Transverse colon (tissue), 4 donors: ENCODE measurements around the gene SMIM5. TPM values are rescaled to one million over a fixed set of nuclear protein-coding genes. Genes with fewer than 3 reads are reported as not detected.

ENCODE experiments used
- DNase-seq: peaks from one replicate; pipeline ENCODE4 v3.0.0-alpha.2; 2019
- H3K27ac ChIP-seq, 4 donors: fragments of 200-600 bp; sonication (generic); 2 replicates each; pipeline ENCODE4 v1.5.1; 2016 to 2018; ENCODE audit warnings: inconsistent platforms in 4 of 4
- H3K27me3 ChIP-seq: fragments of 200-600 bp; sonication (generic); 2 replicates; pipeline ENCODE4 v1.5.1; 2017; ENCODE audit warnings: inconsistent platforms
- H3K36me3 ChIP-seq, 4 donors: fragments of 200-600 bp; sonication (generic); 2 replicates each; pipeline ENCODE4 v1.5.1; 2017 to 2019; ENCODE audit warnings: inconsistent platforms in 4 of 4
- H3K4me1 ChIP-seq, 4 donors: fragments of 200-600 bp; sonication (generic); 2 replicates each; pipeline ENCODE4 v1.5.1; 2017 to 2020; ENCODE audit warnings: inconsistent platforms in 4 of 4
- H3K4me3 ChIP-seq, 4 donors: fragments of 200-600 bp; sonication (generic); 1 replicate in 1 of 4; 2 replicates in 3 of 4; pipeline versions ENCODE4 v1.5.1 to v1.6.1; 2017 to 2019; ENCODE audit warnings: inconsistent platforms in 4 of 4
- H3K9me3 ChIP-seq, 2 donors: fragments of 200-600 bp; sonication (generic); 2 replicates each; pipeline ENCODE4 v1.5.1; 2017 to 2019; ENCODE audit warnings: inconsistent platforms in 2 of 2
- EP300 ChIP-seq: sonication (generic); formaldehyde crosslinking; IDR thresholded peaks from one replicate; pipeline ENCODE4 v1.6.1; 2017; ENCODE audit warnings: antibody characterized with exemption, low read depth
- POLR2A ChIP-seq: fragments of 450-650 bp; IDR thresholded peaks from one replicate; pipeline ENCODE4 v1.6.1; 2016; ENCODE audit warnings: antibody characterized with exemption, mild to moderate bottlenecking, moderate library complexity
- POLR2AphosphoS5 ChIP-seq, 3 donors: sonication (generic); formaldehyde crosslinking; IDR thresholded peaks; one replicate each; pipeline ENCODE4 v1.6.1; 2016; ENCODE audit warnings: antibody characterized with exemption in 3 of 3
- WGBS, 2 donors: methylation state at CpG; one replicate each; pipeline ENCODE4 v1.1.5; 2018; ENCODE audit warnings: low coverage in 1 of 2; 5-methylcytosine and 5-hydroxymethylcytosine counted together
- in situ Hi-C, 4 donors: fragments of 200-750 bp; cut with MboI; loops; one replicate each; pipeline versions ENCODE4 v1.15.0 to v1.15.1; 2017; ENCODE audit warnings: low sequenced_read_pairs in 3 of 4, low pct_ligation_motif_present in 1 of 4, low pct_unique_long_range_greater_than_20kb in 1 of 4
- intact Hi-C: fragments of 100-400 bp; cut with DNase I; formaldehyde crosslinking; loops from one replicate; pipeline ENCODE4 v1.15.1; 2023; ENCODE audit warnings: low total_unique reads
- total RNA-seq, 4 donors: library from RNA; depleted of rRNA; stranded (reverse); fragments of >200 nt; gene quantifications; one replicate each; pipeline ENCODE4 v1.1.0, GENCODE V29; 2016
- TF ChIP-seq, protein P1 (sequence below), 5 experiments: fragments of 200-600 bp in 3 of 5; fragments of 450-650 bp in 2 of 5; sonication (generic) in 3 of 5; IDR thresholded peaks; 1 replicate in 2 of 5; 2 replicates in 3 of 5; pipeline ENCODE4 v1.5.1; 2016 to 2017; ENCODE audit warnings: antibody characterized with exemption in 5 of 5, inconsistent platforms in 3 of 5, mild to moderate bottlenecking in 2 of 5, moderate library complexity in 1 of 5

The SMIM5 gene
- total RNA-seq, 4 donors from 2014 or later: 31.3 to 71.4 (median 50.0) TPM; not detected in 1

DNA sequence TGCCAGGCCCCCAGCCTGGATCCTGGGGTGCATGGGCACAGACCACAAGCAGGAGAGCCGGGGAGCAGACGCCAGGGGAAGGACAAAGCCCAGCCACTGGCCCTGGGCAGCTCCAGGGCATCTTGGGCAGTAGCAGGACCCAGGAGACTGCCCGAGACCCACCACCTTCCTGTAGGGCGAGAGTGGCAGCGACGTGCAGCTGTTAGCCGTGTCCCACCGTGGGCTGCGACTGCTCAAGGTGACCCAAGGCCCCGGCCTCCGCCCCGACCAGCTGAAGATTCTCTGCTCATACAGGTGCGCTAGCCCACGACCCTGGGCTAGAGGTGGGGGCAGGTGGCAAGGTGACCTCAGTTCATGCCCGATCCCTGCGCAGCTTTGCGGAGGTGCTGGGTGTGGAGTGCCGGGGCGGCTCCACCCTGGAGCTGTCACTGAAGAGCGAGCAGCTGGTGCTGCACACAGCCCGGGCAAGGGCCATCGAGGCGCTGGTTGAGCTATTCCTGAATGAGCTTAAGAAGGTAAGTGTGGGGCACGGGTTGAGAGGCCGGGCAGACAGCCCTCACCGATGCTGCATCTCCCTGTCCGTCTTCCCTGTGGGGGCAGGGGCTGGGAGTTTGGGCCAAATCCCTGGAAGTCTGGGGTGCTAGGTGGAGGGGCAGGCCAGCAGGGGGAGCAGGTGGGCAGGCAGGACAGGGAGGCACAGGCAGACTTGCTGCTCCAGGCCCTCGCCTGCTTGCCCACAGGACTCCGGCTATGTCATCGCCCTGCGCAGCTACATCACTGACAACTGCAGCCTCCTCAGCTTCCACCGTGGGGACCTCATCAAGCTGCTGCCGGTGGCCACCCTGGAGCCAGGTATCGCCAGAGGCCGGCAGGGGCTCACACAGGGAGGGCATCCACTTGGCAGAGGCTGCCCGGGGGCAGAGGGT, 13.5 kb upstream of the SMIM5 start:
- in situ Hi-C loops: no loop called here
- DNase-seq: no peak
- no peaks in the 10 kb centered on the region for H3K9me3 ChIP-seq
- WGBS, 2 donors: 83% methylated on average over 34 of the region's 36 CpGs; no CpG with 5 or more reads in 1 of the 2 donors
- intact Hi-C loops: loop anchor here (10.0 kb wide), 1 partner anchor 675 kb away; no protein-coding TSS in a partner anchor
- no peak overlapping the region for H3K27ac ChIP-seq
- no peaks in the 10 kb centered on the region for H3K27me3 ChIP-seq
- no peak overlapping the region for H3K4me3 ChIP-seq
- TF ChIP-seq POLR2AphosphoS5 (IDR thresholded peaks at IDR 0.05) (no peak), EP300 (no peak)
- TF ChIP-seq, protein P1, sequence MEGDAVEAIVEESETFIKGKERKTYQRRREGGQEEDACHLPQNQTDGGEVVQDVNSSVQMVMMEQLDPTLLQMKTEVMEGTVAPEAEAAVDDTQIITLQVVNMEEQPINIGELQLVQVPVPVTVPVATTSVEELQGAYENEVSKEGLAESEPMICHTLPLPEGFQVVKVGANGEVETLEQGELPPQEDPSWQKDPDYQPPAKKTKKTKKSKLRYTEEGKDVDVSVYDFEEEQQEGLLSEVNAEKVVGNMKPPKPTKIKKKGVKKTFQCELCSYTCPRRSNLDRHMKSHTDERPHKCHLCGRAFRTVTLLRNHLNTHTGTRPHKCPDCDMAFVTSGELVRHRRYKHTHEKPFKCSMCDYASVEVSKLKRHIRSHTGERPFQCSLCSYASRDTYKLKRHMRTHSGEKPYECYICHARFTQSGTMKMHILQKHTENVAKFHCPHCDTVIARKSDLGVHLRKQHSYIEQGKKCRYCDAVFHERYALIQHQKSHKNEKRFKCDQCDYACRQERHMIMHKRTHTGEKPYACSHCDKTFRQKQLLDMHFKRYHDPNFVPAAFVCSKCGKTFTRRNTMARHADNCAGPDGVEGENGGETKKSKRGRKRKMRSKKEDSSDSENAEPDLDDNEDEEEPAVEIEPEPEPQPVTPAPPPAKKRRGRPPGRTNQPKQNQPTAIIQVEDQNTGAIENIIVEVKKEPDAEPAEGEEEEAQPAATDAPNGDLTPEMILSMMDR (IDR thresholded peaks at IDR 0.05): peak in 4 of 5 experiments; percentile 22 to 40 (median 26)
- no peaks in the 10 kb centered on the region for H3K36me3 ChIP-seq
- peaks cover 6 to 19% (median 10%) of the 10 kb centered on the region in 4 donors for H3K4me1 ChIP-seq

DNA sequence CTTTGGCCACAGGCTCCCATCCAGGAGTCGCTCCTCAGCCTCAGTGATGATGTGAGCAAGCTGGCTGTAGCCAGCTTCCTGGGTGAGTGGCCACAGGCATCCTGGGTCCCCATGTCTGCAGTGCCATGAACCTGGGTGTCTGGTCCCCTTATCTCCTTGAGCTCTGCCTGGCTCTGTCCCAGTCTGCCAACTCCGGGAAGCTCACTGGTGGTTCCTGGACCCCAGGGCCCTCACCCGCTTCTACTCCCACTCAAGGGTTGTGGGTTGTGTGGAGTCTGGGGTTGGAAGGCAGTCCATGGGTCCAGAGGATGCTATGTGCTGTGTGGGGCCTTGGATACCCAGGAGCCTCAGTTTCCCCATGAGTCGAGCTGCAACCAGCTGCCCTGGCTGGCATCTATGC, 11.7 kb upstream of the SMIM5 start:
- TF ChIP-seq POLR2AphosphoS5 (IDR thresholded peaks at IDR 0.05) (no peak), EP300 (no peak), POLR2A (no peak)
- TF ChIP-seq, protein P1 (IDR thresholded peaks at IDR 0.05): no peak
- no peak overlapping the region for H3K27ac ChIP-seq
- H3K27me3 ChIP-seq: no peaks in the 10 kb centered on the region
- DNase-seq: no peak
- in situ Hi-C loops: no loop called here
- WGBS, 2 donors: 91% methylated on average over 4 of the region's 4 CpGs; no CpG with 5 or more reads in 1 of the 2 donors
- H3K9me3 ChIP-seq: no peaks in the 10 kb centered on the region
- peaks cover 0 to 3% (median under 1%) of the 10 kb centered on the region in 4 donors for H3K36me3 ChIP-seq
- H3K4me3 ChIP-seq: no peak overlapping the region
- intact Hi-C loops: no loop called here
- H3K4me1 ChIP-seq: peaks cover 6 to 12% (median 9%) of the 10 kb centered on the region in 4 donors

DNA sequence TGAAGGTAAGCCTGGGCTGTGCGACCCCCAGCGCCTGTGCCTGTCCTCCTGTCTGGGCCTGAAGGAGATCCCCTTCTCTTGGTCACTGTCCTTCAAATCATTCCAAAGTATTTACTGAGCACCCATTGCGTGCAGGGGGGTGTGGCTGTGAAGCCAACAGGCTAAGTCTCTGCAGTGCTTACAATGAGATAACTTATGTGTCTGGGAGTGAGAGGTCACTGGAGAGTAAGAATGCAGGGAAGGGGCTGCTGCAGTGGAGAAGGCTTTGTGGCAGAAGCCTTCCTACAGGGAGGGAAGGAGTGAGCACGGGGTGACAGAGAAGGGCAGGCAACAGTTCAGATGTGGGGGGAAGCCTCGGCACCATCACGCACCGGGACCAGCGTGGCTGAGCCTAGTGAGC, 11.2 kb upstream of the SMIM5 start:
- intact Hi-C loops (no loop called here), in situ Hi-C loops (no loop called here)
- Histone ChIP-seq H3K4me1 (peaks cover under 1 to 6% (median 5%) of the 10 kb centered on the region in 4 donors), H3K36me3 (peaks cover 0 to 5% (median 2%) of the 10 kb centered on the region in 4 donors), H3K27ac (no peak overlapping the region), H3K4me3 (no peak overlapping the region), H3K9me3 (no peaks in the 10 kb centered on the region), H3K27me3 (no peaks in the 10 kb centered on the region)
- TF ChIP-seq POLR2AphosphoS5 (IDR thresholded peaks at IDR 0.05) (no peak), EP300 (no peak), POLR2A (no peak)
- TF ChIP-seq, protein P1 (IDR thresholded peaks at IDR 0.05): no peak
- no peak for DNase-seq
- WGBS, 2 donors: 85% methylated on average over 8 of the region's 8 CpGs; no CpG with 5 or more reads in 1 of the 2 donors

GRCh38 chr17:75622771-75623273, 10.4 kb upstream of the SMIM5 start:
- in situ Hi-C loops (no loop called here), intact Hi-C loops (no loop called here)
- no peaks in the 10 kb centered on the region for H3K9me3 ChIP-seq
- DNase-seq: no peak
- TF ChIP-seq, protein P1 (IDR thresholded peaks at IDR 0.05): no peak
- TF ChIP-seq POLR2AphosphoS5 (IDR thresholded peaks at IDR 0.05) (no peak), EP300 (no peak), POLR2A (no peak)
- no peak overlapping the region for H3K27ac ChIP-seq
- H3K36me3 ChIP-seq: peaks cover 0 to 5% (median 2%) of the 10 kb centered on the region in 4 donors
- no peak overlapping the region for H3K4me3 ChIP-seq
- H3K27me3 ChIP-seq: no peaks in the 10 kb centered on the region
- 86 to 93% methylated on average over 3 to 15 of the region's 15 CpGs for WGBS, 2 donors
- H3K4me1 ChIP-seq: peaks cover 0 to 2% (median under 1%) of the 10 kb centered on the region in 4 donors
